Neuronal stem cell (in vitro differentiated cells): ENCODE results near the gene SLC22A15.

Experiments used
- DNase-seq: peaks from one replicate; pipeline ENCODE4 v3.0.0-alpha.2; 2013; ENCODE audit warnings: low spot score
- H2AFZ ChIP-seq: one replicate; pipeline ENCODE4 v1.6.1; 2013; ENCODE audit warnings: mild to moderate bottlenecking, low read length, inconsistent platforms
- H2AK5ac ChIP-seq: 2 replicates; pipeline ENCODE4 v1.6.1; 2013; ENCODE audit warnings: low read depth, mild to moderate bottlenecking, inconsistent platforms, low read length, moderate library complexity, mixed read lengths
- H2BK120ac ChIP-seq: 2 replicates; pipeline ENCODE4 v1.6.1; 2013; ENCODE audit warnings: low read depth, mild to moderate bottlenecking, inconsistent platforms, low read length, moderate library complexity, mixed read lengths
- H2BK12ac ChIP-seq: one replicate; pipeline ENCODE4 v1.6.1; 2013; ENCODE audit warnings: low read length, inconsistent platforms
- H2BK15ac ChIP-seq: 2 replicates; pipeline ENCODE4 v1.6.1; 2013; ENCODE audit warnings: mild to moderate bottlenecking, low read length, inconsistent platforms, mixed read lengths
- H2BK5ac ChIP-seq: one replicate; pipeline ENCODE4 v1.6.1; 2013; ENCODE audit warnings: inconsistent platforms, mild to moderate bottlenecking, low read length, moderate library complexity
- H3K14ac ChIP-seq: one replicate; pipeline ENCODE4 v1.6.1; 2013; ENCODE audit warnings: low read length, inconsistent platforms
- H3K18ac ChIP-seq: 2 replicates; pipeline ENCODE4 v1.6.1; 2013; ENCODE audit warnings: low read length, inconsistent platforms
- H3K23ac ChIP-seq: 2 replicates; pipeline ENCODE4 v1.6.1; 2013; ENCODE audit warnings: low read depth, mild to moderate bottlenecking, mixed read lengths, low read length, inconsistent platforms; ENCODE audit not compliant: poor library complexity
- H3K27ac ChIP-seq: replicated peaks from 3 replicates; pipeline ENCODE4 v1.5.1; 2013; ENCODE audit warnings: low read length, inconsistent platforms
- H3K27me3 ChIP-seq, 3 experiments: 2 replicates each; pipeline ENCODE4 v1.6.1; 2013; ENCODE audit warnings: low read length in 3 of 3, mild to moderate bottlenecking in 2 of 3, inconsistent platforms in 1 of 3, low read depth in 1 of 3, mixed read lengths in 1 of 3, moderate library complexity in 1 of 3; ENCODE audit not compliant: control insufficient read depth in 3 of 3, insufficient read depth in 3 of 3
- H3K36me3 ChIP-seq, 2 donors: replicated peaks in 1 of 2; 2 replicates each; pipeline ENCODE4 v1.6.1; 2013; ENCODE audit warnings: low read length in 2 of 2; ENCODE audit not compliant: control insufficient read depth in 2 of 2, insufficient read depth in 2 of 2
- H3K4ac ChIP-seq: 2 replicates; pipeline ENCODE4 v1.6.1; 2013; ENCODE audit warnings: inconsistent platforms, mild to moderate bottlenecking, low read length, moderate library complexity
- H3K4me1 ChIP-seq, 2 donors: 1 replicate in 1 of 2; 2 replicates in 1 of 2; pipeline ENCODE4 v1.6.1; 2013; ENCODE audit warnings: low read length in 2 of 2, low read depth in 1 of 2; ENCODE audit not compliant: control insufficient read depth in 2 of 2, insufficient read depth in 1 of 2
- H3K4me2 ChIP-seq: one replicate; pipeline ENCODE4 v1.6.1; 2013; ENCODE audit warnings: mild to moderate bottlenecking, low read length, inconsistent platforms; ENCODE audit not compliant: insufficient read depth, poor library complexity, severe bottlenecking
- H3K4me3 ChIP-seq, 2 donors: 2 replicates each; pipeline ENCODE4 v1.5.1; 2013; ENCODE audit warnings: low read length in 2 of 2, mild to moderate bottlenecking in 2 of 2, inconsistent platforms in 1 of 2, moderate library complexity in 1 of 2
- H3K79me1 ChIP-seq: one replicate; pipeline ENCODE4 v1.6.1; 2013; ENCODE audit warnings: low read depth, mild to moderate bottlenecking, inconsistent platforms, low read length, moderate library complexity
- H3K9ac ChIP-seq: one replicate; pipeline ENCODE4 v1.6.1; 2013; ENCODE audit warnings: mild to moderate bottlenecking, low read depth, low read length, inconsistent platforms; ENCODE audit not compliant: poor library complexity
- H3K9me3 ChIP-seq, 2 donors: replicated peaks in 1 of 2; 2 replicates each; pipeline versions ENCODE3 to v1.6.1; 2013; ENCODE audit warnings: low read length in 2 of 2, mild to moderate bottlenecking in 2 of 2, inconsistent platforms in 1 of 2, low read depth in 1 of 2, mixed read lengths in 1 of 2, moderate library complexity in 1 of 2; ENCODE audit not compliant: control insufficient read depth in 2 of 2, insufficient read depth in 1 of 2
- H4K8ac ChIP-seq: one replicate; pipeline ENCODE4 v1.6.1; 2013; ENCODE audit warnings: low read depth, mild to moderate bottlenecking, inconsistent platforms, low read length, moderate library complexity
- H4K91ac ChIP-seq: one replicate; pipeline ENCODE4 v1.6.1; 2013; ENCODE audit warnings: low read length, low read depth, mild to moderate bottlenecking, inconsistent platforms; ENCODE audit not compliant: poor library complexity
- WGBS, 2 donors: extraction: QIAGEN DNeasy Blood & Tissue Kit; methylation state at CpG; one replicate each; pipeline ENCODE4 v1.1.7; 2013; ENCODE audit warnings: missing lambda C conversion rate in 2 of 2, mixed read lengths in 1 of 2; ENCODE audit not compliant: insufficient read length in 2 of 2, insufficient replicate concordance in 1 of 2; ENCODE audit errors: extremely low coverage in 2 of 2; 5-methylcytosine and 5-hydroxymethylcytosine counted together

Gene SLC22A15

DNA sequence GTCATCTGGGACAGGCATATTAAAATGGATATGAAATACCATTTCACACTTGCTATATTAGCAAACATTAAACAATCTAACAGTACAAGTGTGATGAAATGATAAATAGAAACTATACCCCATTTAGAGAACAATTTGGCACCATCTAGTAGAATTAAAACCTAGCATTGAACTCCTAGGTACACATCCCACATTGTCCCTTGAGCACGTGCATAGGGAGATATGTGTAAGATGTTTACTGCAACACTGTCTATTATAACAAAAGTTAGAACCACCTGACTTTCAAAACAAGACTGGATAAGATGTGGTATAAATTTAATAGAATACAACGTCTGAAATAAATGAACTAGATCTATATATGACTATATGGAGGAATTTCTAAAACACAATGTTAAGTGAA lies 3.8 kb downstream of the SLC22A15 start:
- Histone ChIP-seq H3K27me3 (peaks cover 0 to 32% (median 21%) of the 10 kb centered on the region in 3 experiments), H4K8ac (no peak overlapping the region), H3K4me2 (no peak overlapping the region), H3K79me1 (no peaks in the 10 kb centered on the region), H3K18ac (no peak overlapping the region), H2AK5ac (no peak overlapping the region), H3K27ac (no peak overlapping the region), H3K9me3 (no peaks in the 10 kb centered on the region), H2BK12ac (no peak overlapping the region), H2BK5ac (no peak overlapping the region), H3K4me1 (no peaks in the 10 kb centered on the region), H3K4me3 (no peak overlapping the region), H3K23ac (no peak overlapping the region), H2BK15ac (no peak overlapping the region), H3K4ac (no peak overlapping the region), H3K36me3 (no peaks in the 10 kb centered on the region), H2AFZ (no peak overlapping the region), H4K91ac (no peak overlapping the region), H3K9ac (no peak overlapping the region), H2BK120ac (no peak overlapping the region), H3K14ac (no peak overlapping the region)
- whole genome bisulfite sequencing, 2 donors, result no CpG with 5 or more reads among the region's 2 CpGs
- DNase-seq, result no peak

DNA sequence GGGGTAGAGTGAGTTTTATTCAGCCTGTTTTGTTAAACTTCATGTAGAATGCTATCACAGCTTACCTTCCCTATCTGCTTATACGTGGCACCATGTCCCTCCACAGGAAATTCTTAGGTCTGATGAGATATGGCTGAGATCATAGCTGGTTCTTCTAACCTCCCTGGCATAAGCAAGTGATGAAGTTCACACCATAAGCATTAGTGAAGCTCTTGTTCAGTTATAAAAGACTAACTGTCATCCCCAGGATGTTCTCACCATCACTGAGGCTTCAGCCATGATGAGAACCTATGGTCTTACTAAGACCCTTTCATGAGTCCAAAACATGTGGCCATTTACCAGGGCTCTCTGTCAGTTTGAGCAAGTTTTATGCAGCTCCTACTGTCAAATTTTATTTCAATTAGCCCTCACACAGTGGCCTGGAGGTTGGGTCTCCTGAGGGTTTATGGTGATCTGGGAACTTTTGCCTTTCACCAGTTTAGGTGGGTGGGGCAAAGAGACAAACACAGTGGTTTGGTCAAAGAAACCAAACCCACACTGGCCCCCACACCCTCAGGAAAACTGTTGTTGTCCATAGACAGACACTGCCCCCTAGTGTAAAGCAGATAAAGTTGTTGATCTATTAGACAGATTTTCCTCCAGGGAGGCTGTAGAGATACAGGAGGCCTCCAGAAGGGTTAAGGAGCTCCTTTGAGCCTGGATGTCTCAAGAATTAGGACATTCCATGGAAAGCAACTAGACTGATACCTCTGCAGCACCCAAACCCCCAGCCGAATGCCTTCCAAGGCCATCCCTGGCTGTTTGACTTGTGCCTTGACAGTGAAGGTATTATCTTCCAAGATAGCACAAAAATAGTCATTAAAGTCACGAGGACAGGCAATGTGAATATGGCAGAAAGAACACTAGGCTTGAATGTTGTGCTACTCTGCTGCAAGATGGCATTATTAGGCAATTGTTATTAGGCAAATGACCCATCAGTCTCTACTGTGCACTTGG lies 5.0 kb downstream of the SLC22A15 start:
- Histone ChIP-seq H2AK5ac (no peak overlapping the region), H3K36me3 (no peaks in the 10 kb centered on the region), H2BK15ac (no peak overlapping the region), H3K9me3 (no peaks in the 10 kb centered on the region), H4K8ac (no peak overlapping the region), H4K91ac (no peak overlapping the region), H2BK120ac (no peak overlapping the region), H3K79me1 (no peaks in the 10 kb centered on the region), H3K18ac (no peak overlapping the region), H3K4me1 (no peaks in the 10 kb centered on the region), H3K27me3 (peaks cover 0 to 21% (median 14%) of the 10 kb centered on the region in 3 experiments), H3K14ac (no peak overlapping the region), H3K4me2 (no peak overlapping the region), H2AFZ (no peak overlapping the region), H3K4ac (no peak overlapping the region), H3K4me3 (no peak overlapping the region), H2BK5ac (no peak overlapping the region), H3K23ac (no peak overlapping the region), H2BK12ac (no peak overlapping the region), H3K9ac (no peak overlapping the region), H3K27ac (no peak overlapping the region)
- DNase-seq, result no peak
- WGBS, 2 donors, result no CpG with 5 or more reads among the region's 3 CpGs

DNA sequence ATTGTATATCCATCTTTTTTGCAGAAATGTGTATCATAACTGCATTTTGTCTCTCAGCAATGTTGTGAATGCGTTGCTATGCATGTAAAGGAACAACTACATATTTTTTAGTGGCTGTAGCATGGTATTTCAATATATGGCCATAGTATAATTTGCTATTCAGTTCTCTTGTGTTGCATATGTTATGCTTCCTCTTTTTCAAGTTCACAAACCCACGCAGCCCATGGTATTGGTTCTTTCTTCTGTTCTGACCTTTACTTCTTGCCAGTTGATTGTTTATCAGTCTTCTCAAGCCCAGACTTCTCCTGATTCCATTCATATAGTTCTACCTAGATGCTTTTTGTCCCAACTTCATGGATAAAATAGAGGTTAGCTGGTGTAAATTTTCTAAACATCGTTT lies 6.1 kb downstream of the SLC22A15 start:
- no CpG with 5 or more reads among the region's 3 CpGs for WGBS, 2 donors

DNA sequence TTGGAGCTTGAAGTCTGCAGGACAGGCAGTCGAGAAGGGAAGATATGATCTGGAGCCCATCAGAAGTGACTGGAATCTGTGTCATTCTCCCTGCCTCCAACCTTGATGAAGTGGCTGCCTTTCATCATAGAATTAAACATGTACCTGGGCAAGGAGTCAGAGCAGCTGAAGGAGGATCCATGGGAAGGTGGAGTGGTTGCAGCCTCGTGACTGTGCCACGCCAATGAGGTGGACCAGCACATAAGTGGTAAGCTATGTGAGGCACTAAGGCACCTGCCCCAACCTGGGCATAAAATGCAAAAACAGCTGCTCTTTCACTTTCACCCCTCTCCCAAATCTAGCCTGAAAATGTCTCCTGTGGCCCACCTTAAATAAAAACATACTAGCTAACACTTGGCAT lies 7.3 kb downstream of the SLC22A15 start:
- no peak overlapping the region for H2AFZ ChIP-seq
- H3K18ac ChIP-seq, result no peak overlapping the region
- WGBS, 2 donors, result no CpG with 5 or more reads among the region's 3 CpGs
- no peak for DNase-seq
- peaks cover 0 to under 1% (median 0%) of the 10 kb centered on the region in 3 experiments for H3K27me3 ChIP-seq
- no peak overlapping the region for H2BK12ac ChIP-seq
- H4K91ac ChIP-seq, result no peak overlapping the region
- no peaks in the 10 kb centered on the region for H3K4me1 ChIP-seq
- no peak overlapping the region for H2BK15ac ChIP-seq
- H3K4me3 ChIP-seq, result no peak overlapping the region
- no peak overlapping the region for H2BK120ac ChIP-seq
- H3K9me3 ChIP-seq, result no peaks in the 10 kb centered on the region
- H3K27ac ChIP-seq, result no peak overlapping the region
- H3K36me3 ChIP-seq, result no peaks in the 10 kb centered on the region
- H3K23ac ChIP-seq, result peak overlapping the region; percentile 39
- H3K9ac ChIP-seq, result no peak overlapping the region
- H3K4me2 ChIP-seq, result no peak overlapping the region
- H2BK5ac ChIP-seq, result no peak overlapping the region
- no peak overlapping the region for H4K8ac ChIP-seq
- no peak overlapping the region for H3K4ac ChIP-seq
- H3K79me1 ChIP-seq, result no peaks in the 10 kb centered on the region
- no peak overlapping the region for H3K14ac ChIP-seq
- H2AK5ac ChIP-seq, result no peak overlapping the region

More for the DNA sequence above, 6.1 kb downstream of the SLC22A15 start:
- no peak overlapping the region for H2BK15ac ChIP-seq
- H2BK12ac ChIP-seq, result no peak overlapping the region
- H4K91ac ChIP-seq, result no peak overlapping the region
- no peak overlapping the region for H3K23ac ChIP-seq
- H3K4ac ChIP-seq, result no peak overlapping the region
- no peak for DNase-seq
- no peaks in the 10 kb centered on the region for H3K9me3 ChIP-seq
- no peaks in the 10 kb centered on the region for H3K36me3 ChIP-seq
- H2AK5ac ChIP-seq, result no peak overlapping the region
- no peaks in the 10 kb centered on the region for H3K4me1 ChIP-seq
- H3K27me3 ChIP-seq, result peaks cover 0 to 11% (median 6%) of the 10 kb centered on the region in 3 experiments
- no peak overlapping the region for H2BK120ac ChIP-seq
- H3K4me2 ChIP-seq, result no peak overlapping the region
- H2AFZ ChIP-seq, result no peak overlapping the region
- no peak overlapping the region for H3K27ac ChIP-seq
- no peak overlapping the region for H2BK5ac ChIP-seq
- no peak overlapping the region for H3K4me3 ChIP-seq
- no peak overlapping the region for H3K9ac ChIP-seq
- H4K8ac ChIP-seq, result no peak overlapping the region
- no peak overlapping the region for H3K18ac ChIP-seq
- H3K14ac ChIP-seq, result no peak overlapping the region
- no peaks in the 10 kb centered on the region for H3K79me1 ChIP-seq
